SJCRH30 (cell line): Measurements from ENCODE around the gene LPAR2. TPM values are rescaled to one million over a fixed set of nuclear protein-coding genes. Genes with fewer than 3 reads are reported as not detected.

Experiments
- DNase-seq, 2 experiments: peaks; one replicate each; pipeline ENCODE4 v3.0.0-alpha.2; 2015 to 2020
- H3K27ac ChIP-seq: fragments of 250-450 bp; sonication (Bioruptor Pico); 2 replicates; pipeline ENCODE4 v1.5.1; 2020; ENCODE audit warnings: mild to moderate bottlenecking, moderate library complexity
- H3K27me3 ChIP-seq: fragments of 250-450 bp; sonication (Bioruptor Pico); 2 replicates; pipeline ENCODE4 v1.5.1; 2020; ENCODE audit warnings: mild to moderate bottlenecking, moderate library complexity
- H3K36me3 ChIP-seq: fragments of 250-450 bp; sonication (Bioruptor Pico); 2 replicates; pipeline ENCODE4 v1.5.1; 2020; ENCODE audit warnings: mild to moderate bottlenecking, moderate library complexity
- H3K4me1 ChIP-seq: fragments of 250-450 bp; sonication (Bioruptor Pico); 2 replicates; pipeline ENCODE4 v1.5.1; 2020; ENCODE audit warnings: mild to moderate bottlenecking, moderate library complexity
- H3K4me3 ChIP-seq: fragments of 250-450 bp; sonication (Bioruptor Pico); 2 replicates; pipeline ENCODE4 v1.5.1; 2020; ENCODE audit warnings: mild to moderate bottlenecking, moderate library complexity
- H3K9me3 ChIP-seq: fragments of 250-450 bp; sonication (Bioruptor Pico); replicated peaks from 2 replicates; pipeline ENCODE4 v1.5.1; 2020; ENCODE audit warnings: mild to moderate bottlenecking, moderate library complexity
- total RNA-seq: library from RNA; depleted of rRNA; stranded (reverse); fragments of >200 nt; shearing (Covaris generic); gene quantifications from 2 replicates; pipeline ENCODE4 v1.2.3, GENCODE V29; 2014

LPAR2 gene
- total RNA-seq, 1 experiment from 2014 or later, result 1.9 TPM

GRCh38 chr19:19659646-19660245 lies 31.7 kb upstream of the LPAR2 start:
- H3K4me1 ChIP-seq, result peaks cover 3% of the 10 kb centered on the region; the same call in 1 of the 2 replicates
- no peaks in the 10 kb centered on the region for H3K9me3 ChIP-seq
- H3K27me3 ChIP-seq, result no peaks in the 10 kb centered on the region
- H3K27ac ChIP-seq, result no peak overlapping the region
- no peak overlapping the region for H3K4me3 ChIP-seq
- peaks cover 52% of the 10 kb centered on the region for H3K36me3 ChIP-seq
- DNase-seq, result no peak

DNA sequence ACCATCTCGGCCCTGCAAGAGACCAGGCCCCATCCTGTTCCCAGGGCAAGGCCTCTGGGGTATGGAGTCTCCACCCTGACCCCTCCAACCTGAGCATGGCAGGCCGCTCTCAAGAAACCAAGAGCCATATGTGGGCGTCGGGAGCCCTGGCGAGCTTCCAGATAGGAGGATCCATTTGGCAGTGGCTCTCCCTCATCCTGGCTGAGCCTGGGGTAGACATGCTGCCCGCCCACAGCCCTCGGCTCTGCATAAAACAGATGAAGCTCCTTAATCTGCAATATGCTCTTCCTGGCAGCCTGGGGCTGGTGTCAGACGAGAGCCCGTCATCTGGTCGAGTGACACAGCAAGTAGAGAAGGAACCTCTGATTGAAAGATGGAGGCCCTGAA lies 29.4 kb upstream of the LPAR2 start:
- Histone ChIP-seq H3K36me3 (peaks cover 65% of the 10 kb centered on the region), H3K4me1 (peaks cover 3% of the 10 kb centered on the region; the same call in 1 of the 2 replicates), H3K9me3 (no peaks in the 10 kb centered on the region), H3K4me3 (no peak overlapping the region), H3K27ac (no peak overlapping the region), H3K27me3 (no peaks in the 10 kb centered on the region)
- no peak for DNase-seq

DNA sequence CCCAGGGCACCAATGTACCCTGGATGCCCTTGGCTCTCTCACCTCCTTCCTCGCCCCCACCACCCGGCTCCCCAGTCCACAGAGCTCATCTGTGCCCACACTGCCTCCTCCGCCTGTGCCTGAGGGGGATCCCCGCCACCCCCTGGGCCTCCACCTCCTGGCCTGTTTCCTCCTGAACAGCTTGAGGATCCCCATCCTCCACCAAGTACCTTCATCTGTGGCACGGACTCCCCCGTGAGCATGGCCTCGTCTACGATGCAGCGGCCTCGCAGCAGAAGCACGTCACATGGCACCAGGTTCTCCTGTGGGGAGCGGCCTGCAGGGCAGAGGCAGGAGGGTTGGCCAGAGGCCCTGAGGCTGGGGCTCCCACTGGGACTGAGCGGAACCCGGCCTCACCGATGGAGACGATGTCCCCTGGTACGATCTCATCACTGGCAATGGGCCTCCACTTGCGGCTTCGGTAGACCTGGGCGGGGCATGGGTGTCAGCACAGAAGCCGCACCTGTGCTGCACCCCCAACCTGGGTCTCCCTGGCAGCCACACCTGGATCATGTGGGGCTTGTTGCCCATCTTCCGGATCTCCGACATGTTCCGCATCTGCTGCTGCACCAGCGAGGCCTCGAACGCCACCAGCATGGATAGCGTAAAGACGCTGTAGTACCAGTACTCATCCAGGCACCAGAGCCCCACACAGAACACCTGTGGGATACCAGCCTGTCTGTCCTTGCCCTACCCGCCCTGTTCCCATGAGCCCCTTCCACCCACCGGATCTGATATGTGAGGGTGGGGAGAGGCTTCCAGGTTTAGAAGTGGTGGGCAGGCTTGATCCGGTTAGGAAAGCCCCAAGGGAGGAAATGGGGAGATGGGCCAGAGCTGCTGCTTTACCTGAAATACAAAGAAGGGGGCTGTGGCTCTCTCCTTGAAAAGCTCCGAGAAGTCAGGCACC lies 28.7 kb upstream of the LPAR2 start:
- no peak for DNase-seq
- Histone ChIP-seq H3K36me3 (peaks cover 70% of the 10 kb centered on the region), H3K4me3 (no peak overlapping the region), H3K4me1 (no peaks in the 10 kb centered on the region), H3K9me3 (no peaks in the 10 kb centered on the region), H3K27ac (no peak overlapping the region), H3K27me3 (no peaks in the 10 kb centered on the region)

DNA sequence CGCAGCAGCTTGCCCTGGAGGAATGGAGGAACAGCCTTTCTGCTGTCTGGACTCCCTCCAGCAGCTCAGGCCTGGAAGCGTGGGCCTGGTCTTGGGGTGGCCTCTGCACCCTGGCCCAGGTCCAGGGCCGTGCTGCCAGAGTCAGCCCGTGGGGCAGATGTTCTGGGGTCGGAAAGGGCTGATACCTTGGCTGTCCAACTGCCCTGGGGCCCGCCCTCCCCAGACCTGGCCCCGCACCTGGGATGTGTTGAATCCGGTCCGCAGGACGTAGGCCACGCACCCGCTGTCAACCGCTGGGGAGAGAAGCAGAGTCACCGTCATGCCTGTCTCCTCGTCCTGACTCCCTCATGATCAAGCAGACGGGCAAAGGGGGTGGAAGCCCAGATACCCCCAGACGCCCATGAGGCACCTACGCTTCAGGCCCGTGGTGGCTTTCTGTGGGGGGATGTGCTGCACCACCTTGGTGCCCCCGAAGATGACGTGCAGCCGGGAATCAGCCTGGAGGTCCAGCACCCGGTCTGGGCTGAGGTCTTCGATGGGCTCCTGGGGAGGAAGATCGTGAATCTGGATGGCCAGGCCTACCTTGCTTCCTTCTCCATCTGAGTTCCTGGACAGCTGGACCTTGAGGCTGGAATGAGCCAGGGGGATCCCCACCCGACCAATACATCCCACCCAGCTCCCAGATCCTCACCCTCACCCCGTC lies 27.8 kb upstream of the LPAR2 start:
- Histone ChIP-seq H3K27me3 (no peaks in the 10 kb centered on the region), H3K27ac (no peak overlapping the region), H3K9me3 (no peaks in the 10 kb centered on the region), H3K4me3 (no peak overlapping the region), H3K36me3 (peaks cover 80% of the 10 kb centered on the region), H3K4me1 (peaks cover under 1% of the 10 kb centered on the region)
- DNase-seq, result no peak

- Histone ChIP-seq H3K27me3 (no peaks in the 10 kb centered on the region), H3K4me1 (peaks cover 6% of the 10 kb centered on the region), H3K27ac (no peak overlapping the region), H3K36me3 (peaks cover 84% of the 10 kb centered on the region), H3K4me3 (no peak overlapping the region), H3K9me3 (no peaks in the 10 kb centered on the region)
- no peak for DNase-seq
Observed at GRCh38 chr19:19655051-19655594, 27.1 kb upstream of the LPAR2 start.

DNA sequence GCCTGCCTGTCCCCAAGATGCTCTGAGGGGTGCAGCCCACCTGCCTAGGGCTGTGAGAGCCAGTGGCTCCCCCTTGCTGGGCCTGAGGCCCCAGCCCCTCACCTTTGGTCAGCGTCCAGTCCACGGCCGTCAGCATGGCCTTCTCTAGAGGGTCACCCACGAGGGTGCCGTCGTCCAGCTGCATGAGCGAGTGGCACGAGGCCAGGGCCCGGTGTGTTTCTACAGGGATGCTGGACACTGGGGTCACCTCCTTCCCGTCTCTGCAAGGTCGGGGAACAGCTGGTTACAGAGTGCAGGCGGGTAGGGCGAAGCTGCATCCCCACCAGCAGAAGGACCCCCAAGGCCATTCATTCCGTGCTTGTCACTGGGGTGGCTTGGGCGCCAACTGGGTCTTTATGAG lies 26.4 kb upstream of the LPAR2 start:
- H3K9me3 ChIP-seq, result no peaks in the 10 kb centered on the region
- peaks cover 82% of the 10 kb centered on the region for H3K36me3 ChIP-seq
- H3K4me3 ChIP-seq, result no peak overlapping the region
- no peak overlapping the region for H3K27ac ChIP-seq
- H3K4me1 ChIP-seq, result peaks cover 6% of the 10 kb centered on the region
- no peaks in the 10 kb centered on the region for H3K27me3 ChIP-seq
- no peak for DNase-seq

DNA sequence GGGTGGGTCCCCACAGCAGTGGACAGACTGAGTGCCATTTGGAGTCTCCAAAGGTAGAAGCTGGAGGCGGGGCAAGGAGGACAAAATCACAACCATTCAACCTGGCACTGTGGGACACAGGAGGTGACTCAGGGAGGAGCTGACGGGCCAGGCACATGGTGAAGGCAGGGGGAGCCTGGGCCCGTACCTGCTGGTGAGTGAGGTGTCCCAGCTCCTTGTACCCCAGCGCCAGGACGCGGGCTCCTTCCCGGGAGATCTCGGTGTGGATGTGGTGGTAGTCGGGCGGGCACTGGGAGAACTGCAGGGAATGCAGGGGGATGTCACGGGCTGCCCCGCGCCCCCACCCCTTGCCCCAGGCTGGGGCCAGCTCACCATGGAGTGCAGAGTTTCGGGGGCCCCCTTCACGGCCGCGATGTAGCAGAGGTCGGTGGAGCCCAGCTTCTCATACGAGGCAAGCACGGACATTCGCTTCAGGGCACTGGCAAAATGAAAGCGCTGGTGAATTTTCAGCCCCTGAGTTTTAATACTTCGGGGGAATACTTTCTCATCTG lies 25.7 kb upstream of the LPAR2 start:
- Histone ChIP-seq H3K27ac (no peak overlapping the region), H3K27me3 (no peaks in the 10 kb centered on the region), H3K4me1 (peaks cover 6% of the 10 kb centered on the region), H3K9me3 (no peaks in the 10 kb centered on the region), H3K4me3 (no peak overlapping the region), H3K36me3 (peaks cover 77% of the 10 kb centered on the region)
- no peak for DNase-seq

DNA sequence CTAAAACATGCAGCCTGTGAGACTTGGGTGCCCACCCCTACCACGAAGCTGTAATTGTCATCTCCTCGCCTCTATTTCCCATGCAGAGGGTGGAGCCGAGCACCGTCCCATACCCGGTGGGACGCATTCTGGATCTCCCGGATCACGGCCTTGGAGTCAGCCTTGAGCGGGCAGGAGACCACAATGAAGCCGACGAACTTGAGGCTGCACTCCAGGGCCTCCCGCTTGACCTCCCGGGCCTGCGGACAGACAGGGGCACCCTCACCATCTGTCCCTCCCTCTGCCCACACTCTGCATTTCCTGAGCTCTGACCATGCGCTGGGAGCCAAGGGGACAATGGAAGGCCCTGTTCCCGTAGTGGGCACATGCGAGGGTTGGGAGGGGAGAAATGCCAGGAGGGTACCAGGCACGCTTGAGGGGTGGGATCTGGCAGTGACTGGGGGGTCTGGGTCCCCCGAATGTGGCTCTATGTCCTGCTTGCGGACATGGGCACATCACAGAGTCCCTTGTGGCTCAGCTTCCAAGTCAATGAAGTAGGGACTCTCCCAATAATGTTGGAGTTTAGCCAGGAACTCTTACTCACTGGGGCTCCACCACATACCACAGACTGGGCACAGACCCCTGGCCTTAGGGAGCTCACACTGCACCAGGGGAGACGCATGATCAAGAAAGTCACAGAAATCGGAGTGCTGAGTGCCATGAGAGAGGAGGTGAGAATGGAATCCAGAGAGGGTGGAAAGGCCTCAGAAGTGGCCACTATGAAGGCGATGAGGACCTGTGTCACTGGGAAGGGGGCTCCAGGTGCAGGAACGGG lies 24.7 kb upstream of the LPAR2 start:
- Histone ChIP-seq H3K4me1 (peaks cover 6% of the 10 kb centered on the region), H3K36me3 (peaks cover 76% of the 10 kb centered on the region), H3K4me3 (no peak overlapping the region), H3K9me3 (no peaks in the 10 kb centered on the region), H3K27ac (no peak overlapping the region), H3K27me3 (no peaks in the 10 kb centered on the region)
- DNase-seq, result no peak

- Histone ChIP-seq H3K9me3 (no peaks in the 10 kb centered on the region), H3K4me3 (no peak overlapping the region), H3K27me3 (no peaks in the 10 kb centered on the region), H3K27ac (no peak overlapping the region), H3K4me1 (peaks cover 6% of the 10 kb centered on the region), H3K36me3 (peaks cover 68% of the 10 kb centered on the region)
- no peak for DNase-seq
Observed at GRCh38 chr19:19651076-19651475, 23.1 kb upstream of the LPAR2 start.

DNA sequence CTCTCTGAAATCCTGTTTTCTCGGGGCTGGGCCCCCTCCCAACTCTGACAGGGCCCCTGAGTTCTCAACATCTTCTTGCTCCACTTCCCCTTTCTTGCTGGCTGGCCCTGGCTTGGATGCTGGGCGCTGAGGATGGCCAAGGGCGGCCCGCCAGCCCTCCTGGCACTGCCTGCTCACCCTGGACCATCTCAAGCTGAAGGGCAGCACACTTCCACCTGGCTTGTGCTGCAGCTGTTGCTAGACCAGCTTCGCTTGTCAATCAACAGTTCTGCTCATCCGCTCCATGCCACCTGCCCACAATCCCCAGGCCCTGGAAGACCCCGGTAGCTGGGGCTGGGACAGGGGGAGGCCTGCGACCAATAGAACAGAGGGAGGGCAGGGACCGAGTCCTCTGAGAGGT lies 22.3 kb upstream of the LPAR2 start:
- Histone ChIP-seq H3K9me3 (no peaks in the 10 kb centered on the region), H3K27ac (no peak overlapping the region), H3K4me3 (no peak overlapping the region), H3K36me3 (peaks cover 60% of the 10 kb centered on the region), H3K4me1 (peaks cover 6% of the 10 kb centered on the region), H3K27me3 (no peaks in the 10 kb centered on the region)
- peak; percentile 26 to 52 for DNase-seq

GRCh38 chr19:19649580-19649995 lies 21.6 kb upstream of the LPAR2 start:
- Histone ChIP-seq H3K4me3 (no peak overlapping the region), H3K4me1 (peaks cover 6% of the 10 kb centered on the region), H3K36me3 (peaks cover 53% of the 10 kb centered on the region), H3K27me3 (no peaks in the 10 kb centered on the region), H3K27ac (no peak overlapping the region), H3K9me3 (no peaks in the 10 kb centered on the region)
- DNase-seq, result no peak

DNA sequence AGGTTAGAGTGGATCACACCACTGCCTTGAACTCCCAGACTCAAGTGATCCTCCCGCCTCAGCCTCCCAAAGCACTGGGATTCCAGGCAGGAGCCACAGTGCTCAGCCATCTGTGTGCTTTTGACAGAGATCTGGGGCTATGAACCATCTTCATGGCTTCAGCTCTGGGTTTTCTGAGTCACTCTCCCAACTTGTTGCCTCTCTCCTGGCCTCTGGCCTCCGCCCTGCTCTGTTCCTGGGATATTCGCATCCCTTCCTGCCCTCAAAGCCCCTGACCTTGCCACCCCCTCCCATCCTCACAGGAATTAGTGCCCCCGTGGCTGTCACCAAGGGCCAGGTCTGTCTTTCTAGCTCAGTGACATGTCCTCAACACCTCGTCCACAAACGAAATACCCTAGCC lies 21.1 kb upstream of the LPAR2 start:
- Histone ChIP-seq H3K4me3 (no peak overlapping the region), H3K9me3 (no peaks in the 10 kb centered on the region), H3K27ac (no peak overlapping the region), H3K27me3 (no peaks in the 10 kb centered on the region), H3K4me1 (peaks cover 6% of the 10 kb centered on the region), H3K36me3 (peaks cover 50% of the 10 kb centered on the region)
- no peak for DNase-seq

- no peak for DNase-seq
- Histone ChIP-seq H3K27me3 (no peaks in the 10 kb centered on the region), H3K36me3 (peaks cover 40% of the 10 kb centered on the region), H3K4me3 (no peak overlapping the region), H3K4me1 (peaks cover 6% of the 10 kb centered on the region), H3K9me3 (no peaks in the 10 kb centered on the region), H3K27ac (no peak overlapping the region)
Observed at GRCh38 chr19:19647037-19647835, 19.2 kb upstream of the LPAR2 start.
